CD8-positive, alpha-beta memory T cell (primary cell): Measurements from ENCODE around the gene ERVV-1. TPM values are rescaled to one million over a fixed set of nuclear protein-coding genes. Genes with fewer than 3 reads are reported as not detected.
"Not testable (repeated sequence)": the region's sequence is repeated elsewhere in the genome, so short reads cannot be mapped to it uniquely, and the experiment has no call there.

ENCODE experiments used
- CTCF ChIA-PET: fragments of 350-600 bp; sonication (Branson Sonifier 250); formaldehyde crosslinking; loops from one replicate; lab custom pipeline; 2021; ENCODE audit warnings: antibody characterized with exemption; lab: Charles Lee
- POLR2A ChIA-PET: fragments of 350-600 bp; sonication (Branson Sonifier 250); formaldehyde crosslinking; loops from one replicate; lab custom pipeline; 2021; ENCODE audit warnings: antibody characterized with exemption; lab: Charles Lee
- DNase-seq, 5 donors: peaks; one replicate each; pipeline versions ENCODE4 v3.0.0 to v3.0.0-alpha.2; 2020 to 2022; ENCODE audit warnings: mixed read lengths in 1 of 5
- H3K27ac ChIP-seq: one replicate; pipeline ENCODE4 v1.7.0; 2013; ENCODE audit warnings: low read depth, mild to moderate bottlenecking, low read length, moderate library complexity
- H3K27me3 ChIP-seq: 2 replicates; pipeline ENCODE4 v1.7.0; 2013; ENCODE audit warnings: low read length, mild to moderate bottlenecking; ENCODE audit not compliant: insufficient read depth, poor library complexity, severe bottlenecking
- H3K36me3 ChIP-seq: 2 replicates; pipeline ENCODE4 v1.7.0; 2013; ENCODE audit warnings: mild to moderate bottlenecking, low read length, moderate library complexity; ENCODE audit not compliant: insufficient read depth
- H3K4me1 ChIP-seq: 2 replicates; pipeline ENCODE4 v1.7.0; 2013; ENCODE audit warnings: mild to moderate bottlenecking, low read length, moderate library complexity; ENCODE audit not compliant: insufficient read depth
- H3K4me3 ChIP-seq: 2 replicates; pipeline ENCODE4 v1.7.0; 2013; ENCODE audit warnings: mild to moderate bottlenecking, low read length
- H3K9me3 ChIP-seq: 2 replicates; pipeline ENCODE4 v1.7.0; 2013; ENCODE audit warnings: mild to moderate bottlenecking, low read length
- H3K27ac Mint-ChIP-seq, 8 donors: one replicate each; pipeline ENCODE4 v1.8.0; 2020 to 2021; ENCODE audit warnings: mixed read lengths in 8 of 8, mild to moderate bottlenecking in 6 of 8, inconsistent platforms in 3 of 8, moderate library complexity in 3 of 8
- H3K27me3 Mint-ChIP-seq, 2 donors: one replicate each; pipeline ENCODE4 v1.8.0; 2020 to 2021; ENCODE audit warnings: mixed read lengths in 2 of 2, mild to moderate bottlenecking in 1 of 2, moderate library complexity in 1 of 2
- H3K36me3 Mint-ChIP-seq, 3 donors: one replicate each; pipeline ENCODE4 v1.8.0; 2020 to 2021; ENCODE audit warnings: mixed read lengths in 3 of 3, inconsistent platforms in 1 of 3, mild to moderate bottlenecking in 1 of 3
- H3K4me1 Mint-ChIP-seq, 3 donors: one replicate each; pipeline ENCODE4 v1.8.0; 2020 to 2021; ENCODE audit warnings: mixed read lengths in 3 of 3, inconsistent platforms in 1 of 3, mild to moderate bottlenecking in 1 of 3
- H3K4me3 Mint-ChIP-seq, 7 donors: one replicate each; pipeline ENCODE4 v1.8.0; 2020 to 2021; ENCODE audit warnings: mixed read lengths in 7 of 7, mild to moderate bottlenecking in 6 of 7, moderate library complexity in 4 of 7, inconsistent platforms in 2 of 7
- H3K9me3 Mint-ChIP-seq, 5 donors: one replicate each; pipeline ENCODE4 v1.8.0; 2020 to 2022; ENCODE audit warnings: mixed read lengths in 5 of 5, mild to moderate bottlenecking in 3 of 5, moderate library complexity in 2 of 5, inconsistent platforms in 1 of 5
- polyA plus RNA-seq: library from polyadenylated mRNA; unstranded; fragments of 300-500 nt; fragmentation: Illumina TruSeq; gene quantifications from one replicate; pipeline ENCODE4 v1.2.3, GENCODE V29; 2021
- total RNA-seq, 2 experiments: library from RNA; stranded (reverse); gene quantifications; one replicate each; pipeline ENCODE4 v1.2.3, GENCODE V29; 2021

The ERVV-1 gene
- total and polyA plus RNA-seq, 3 experiments from 2014 or later: not detected

- no peak overlapping the region for H3K4me3 Mint-ChIP-seq
- CTCF ChIA-PET: no interaction called here
- POLR2A ChIA-PET: no interaction called here
These were observed 6.1 kb upstream of the ERVV-1 start for GRCh38 chr19:53007606-53008005.

DNA sequence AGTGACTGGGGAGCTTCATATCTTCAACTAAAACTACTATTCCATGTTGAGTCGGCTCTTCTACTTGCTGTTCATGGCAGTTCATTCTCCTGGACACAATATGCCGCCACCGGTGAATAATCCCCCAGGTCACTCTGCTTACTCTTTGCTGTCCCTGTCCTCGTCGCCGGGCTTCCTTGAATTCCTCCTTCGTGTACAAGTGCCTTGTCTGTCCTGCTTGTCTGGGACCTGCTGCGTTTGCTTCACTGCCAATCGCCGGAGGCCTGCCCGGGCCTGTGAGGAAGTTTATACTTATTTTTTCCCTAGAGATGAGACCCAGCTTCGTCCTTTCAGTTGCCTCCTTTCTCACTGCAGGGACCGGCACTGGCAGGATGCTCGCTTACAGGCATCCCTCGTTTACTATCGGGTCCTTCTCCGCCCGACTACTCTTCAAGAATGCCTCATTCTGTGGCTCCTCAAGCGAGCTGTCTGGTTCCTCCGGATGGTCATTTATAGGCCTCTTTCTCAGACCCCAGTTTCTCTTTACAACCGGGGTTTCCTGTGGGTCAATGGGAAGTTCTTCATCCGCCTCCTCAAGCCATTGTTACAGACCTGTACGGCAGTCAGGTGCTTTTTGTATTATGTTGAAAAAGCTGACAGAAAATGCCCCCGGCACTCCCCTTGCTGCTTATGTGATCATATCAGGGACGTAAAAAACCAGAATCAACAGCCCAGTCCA, 5.5 kb upstream of the ERVV-1 start:
- ChIA-PET POLR2A (no interaction called here), CTCF (no interaction called here)
- Mint-ChIP-seq H3K9me3 (peaks cover 0 to 9% (median 5%) of the 10 kb centered on the region in 5 donors), H3K4me3 (no peak overlapping the region), H3K27me3 (peaks cover 0 to 8% of the 10 kb centered on the region in 2 donors), H3K4me1 (no peaks in the 10 kb centered on the region), H3K27ac (peak overlapping the region in 1 of 8 donors; percentile 58), H3K36me3 (no peaks in the 10 kb centered on the region)
- no peak for DNase-seq
- H3K4me3 ChIP-seq: no peak overlapping the region
- no peaks in the 10 kb centered on the region for H3K4me1 ChIP-seq
- no peak overlapping the region for H3K27ac ChIP-seq
- H3K27me3 ChIP-seq: peaks cover 4% of the 10 kb centered on the region
- H3K36me3 ChIP-seq: no peaks in the 10 kb centered on the region
- H3K9me3 ChIP-seq: no peaks in the 10 kb centered on the region

More at GRCh38 chr19:53007606-53008005, 6.1 kb upstream of the ERVV-1 start:
- peaks cover 0 to 9% (median 5%) of the 10 kb centered on the region in 5 donors for H3K9me3 Mint-ChIP-seq
- no peaks in the 10 kb centered on the region for H3K4me1 Mint-ChIP-seq
- no peaks in the 10 kb centered on the region for H3K36me3 Mint-ChIP-seq
- H3K27ac ChIP-seq: no peak overlapping the region
- DNase-seq: no peak
- H3K27me3 ChIP-seq: peaks cover 4% of the 10 kb centered on the region
- no peaks in the 10 kb centered on the region for H3K4me1 ChIP-seq
- no peaks in the 10 kb centered on the region for H3K9me3 ChIP-seq
- no peaks in the 10 kb centered on the region for H3K36me3 ChIP-seq
- peaks cover 0 to 8% of the 10 kb centered on the region in 2 donors for H3K27me3 Mint-ChIP-seq
- H3K27ac Mint-ChIP-seq: peak overlapping the region in 1 of 8 donors; percentile 43
- H3K4me3 ChIP-seq: no peak overlapping the region

GRCh38 chr19:53010494-53010893, 3.2 kb upstream of the ERVV-1 start:
- Mint-ChIP-seq H3K4me3 (no peak overlapping the region), H3K36me3 (no peaks in the 10 kb centered on the region), H3K9me3 (peaks cover 0 to 11% (median 2%) of the 10 kb centered on the region in 5 donors), H3K4me1 (no peaks in the 10 kb centered on the region), H3K27me3 (peaks cover 0 to 8% of the 10 kb centered on the region in 2 donors), H3K27ac (no peak overlapping the region)
- no peaks in the 10 kb centered on the region for H3K4me1 ChIP-seq
- H3K36me3 ChIP-seq: no peaks in the 10 kb centered on the region
- POLR2A ChIA-PET: no interaction called here
- H3K27me3 ChIP-seq: peaks cover 4% of the 10 kb centered on the region
- H3K9me3 ChIP-seq: no peaks in the 10 kb centered on the region
- no peak for DNase-seq
- CTCF ChIA-PET: no interaction called here
- H3K27ac ChIP-seq: no peak overlapping the region
- H3K4me3 ChIP-seq: no peak overlapping the region

DNA sequence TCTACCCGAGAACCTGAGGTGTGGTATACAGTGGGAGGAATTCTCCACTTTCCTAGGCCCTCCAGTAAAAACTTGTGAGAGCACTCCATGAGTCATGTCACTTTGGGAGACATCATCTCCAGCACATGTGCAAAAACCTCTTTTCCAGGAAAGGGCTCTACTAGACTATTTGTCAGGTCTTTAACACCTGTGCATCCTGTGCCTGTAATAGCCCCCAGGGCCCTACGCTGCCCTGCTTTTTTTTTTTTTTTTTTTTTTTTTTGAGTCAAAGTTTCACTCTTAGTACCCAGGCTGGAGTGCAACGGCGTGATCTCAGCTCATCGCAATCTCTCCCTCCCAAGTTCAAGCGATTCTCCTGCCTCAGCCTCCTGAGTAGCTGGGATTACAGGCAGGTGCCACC, 1.7 kb upstream of the ERVV-1 start:
- no peaks in the 10 kb centered on the region for H3K36me3 Mint-ChIP-seq
- no peak for DNase-seq
- no peaks in the 10 kb centered on the region for H3K4me1 Mint-ChIP-seq
- no peak overlapping the region for H3K27ac Mint-ChIP-seq
- POLR2A ChIA-PET: no interaction called here
- no peak overlapping the region for H3K27ac ChIP-seq
- H3K27me3 ChIP-seq: peaks cover 4% of the 10 kb centered on the region
- H3K36me3 ChIP-seq: no peaks in the 10 kb centered on the region
- CTCF ChIA-PET: interaction anchor here (1.1 kb wide), 1 partner anchor 8 kb away, joined by 5 read pairs; no protein-coding TSS in a partner anchor
- H3K4me1 ChIP-seq: no peaks in the 10 kb centered on the region
- peaks cover 0 to 15% (median 3%) of the 10 kb centered on the region in 5 donors for H3K9me3 Mint-ChIP-seq
- H3K4me3 Mint-ChIP-seq: no peak overlapping the region
- H3K27me3 Mint-ChIP-seq: peaks cover 0 to 8% of the 10 kb centered on the region in 2 donors
- no peak overlapping the region for H3K4me3 ChIP-seq
- no peaks in the 10 kb centered on the region for H3K9me3 ChIP-seq

DNA sequence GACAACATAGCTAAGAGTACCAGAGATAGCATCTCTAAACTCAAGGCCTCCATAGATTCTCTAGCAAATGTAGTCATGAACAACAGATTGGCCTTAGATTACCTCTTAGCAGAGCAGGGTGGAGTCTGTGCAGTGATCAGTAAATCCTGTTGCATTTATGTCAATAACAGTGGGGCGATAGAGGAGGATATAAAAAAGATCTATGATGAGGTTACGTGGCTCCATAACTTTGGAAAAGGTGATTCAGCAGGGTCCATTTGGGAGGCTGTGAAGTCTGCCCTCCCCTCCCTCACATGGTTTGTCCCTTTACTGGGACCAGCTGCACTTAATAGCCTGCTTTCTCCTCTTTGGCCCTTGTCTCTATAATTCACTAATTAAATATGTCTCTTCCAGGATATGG, 1.4 kb downstream of the ERVV-1 start:
- no peaks in the 10 kb centered on the region for H3K4me1 ChIP-seq
- H3K4me3 ChIP-seq: no peak overlapping the region
- no peaks in the 10 kb centered on the region for H3K27me3 ChIP-seq
- H3K27ac ChIP-seq: no peak overlapping the region
- peaks cover 6 to 28% (median 12%) of the 10 kb centered on the region in 5 donors for H3K9me3 Mint-ChIP-seq
- no peaks in the 10 kb centered on the region for H3K4me1 Mint-ChIP-seq
- no peak overlapping the region for H3K4me3 Mint-ChIP-seq
- H3K27me3 Mint-ChIP-seq: peaks cover 0 to 2% of the 10 kb centered on the region in 2 donors
- ChIA-PET POLR2A (no interaction called here), CTCF (no interaction called here)
- no peak overlapping the region for H3K27ac Mint-ChIP-seq
- peaks cover 0 to 5% (median 0%) of the 10 kb centered on the region in 3 donors for H3K36me3 Mint-ChIP-seq
- no peaks in the 10 kb centered on the region for H3K36me3 ChIP-seq
- no peaks in the 10 kb centered on the region for H3K9me3 ChIP-seq
- no peak for DNase-seq

GRCh38 chr19:53015730-53016129, 2.0 kb downstream of the ERVV-1 start:
- H3K27me3 ChIP-seq: no peaks in the 10 kb centered on the region
- no peak overlapping the region for H3K4me3 Mint-ChIP-seq
- H3K36me3 ChIP-seq: no peaks in the 10 kb centered on the region
- peaks cover 12 to 32% (median 18%) of the 10 kb centered on the region in 5 donors for H3K9me3 Mint-ChIP-seq
- no peak overlapping the region for H3K4me3 ChIP-seq
- no peaks in the 10 kb centered on the region for H3K27me3 Mint-ChIP-seq
- H3K9me3 ChIP-seq: no peaks in the 10 kb centered on the region
- ChIA-PET POLR2A (no interaction called here), CTCF (no interaction called here)
- peaks cover 0 to 9% (median 2%) of the 10 kb centered on the region in 3 donors for H3K36me3 Mint-ChIP-seq
- no peak for DNase-seq
- no peaks in the 10 kb centered on the region for H3K4me1 Mint-ChIP-seq
- H3K4me1 ChIP-seq: no peaks in the 10 kb centered on the region
- H3K27ac Mint-ChIP-seq: no peak overlapping the region
- no peak overlapping the region for H3K27ac ChIP-seq

DNA sequence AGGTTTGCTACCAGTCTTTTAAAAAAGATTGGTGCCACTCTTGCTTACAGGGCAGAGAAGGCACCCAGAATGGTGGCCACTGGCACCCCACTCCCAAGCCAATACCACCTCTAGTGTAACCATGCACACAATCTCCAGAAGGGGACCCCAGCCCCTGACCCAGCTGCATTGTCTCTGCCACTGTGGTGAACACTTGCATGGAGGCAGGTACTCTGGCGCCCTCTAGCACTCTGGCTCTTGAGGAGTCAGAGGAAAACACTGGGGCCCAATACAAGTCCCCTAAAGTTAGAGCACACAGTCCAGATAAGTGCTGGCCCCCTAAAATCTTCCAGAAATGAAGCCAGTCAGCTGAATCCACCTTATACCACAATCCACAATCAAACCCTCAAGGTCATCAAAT, 6.0 kb downstream of the ERVV-1 start:
- H3K9me3 ChIP-seq: no peaks in the 10 kb centered on the region
- no peak overlapping the region for H3K27ac ChIP-seq
- H3K27me3 ChIP-seq: no peaks in the 10 kb centered on the region
- H3K36me3 ChIP-seq: no peaks in the 10 kb centered on the region
- H3K27me3 Mint-ChIP-seq: no peaks in the 10 kb centered on the region
- H3K9me3 Mint-ChIP-seq: peaks cover 18 to 53% (median 28%) of the 10 kb centered on the region in 5 donors
- H3K4me3 Mint-ChIP-seq: no peak overlapping the region
- no peaks in the 10 kb centered on the region for H3K4me1 ChIP-seq
- peaks cover 0 to 21% (median 2%) of the 10 kb centered on the region in 3 donors for H3K36me3 Mint-ChIP-seq
- no peaks in the 10 kb centered on the region for H3K4me1 Mint-ChIP-seq
- CTCF ChIA-PET: interaction anchor here (0.6 to 1.6 kb wide), 3 partner anchors 8 to 24 kb away, joined by 3 to 5 read pairs (median 3); no protein-coding TSS in a partner anchor
- H3K4me3 ChIP-seq: no peak overlapping the region
- no peak overlapping the region for H3K27ac Mint-ChIP-seq
- DNase-seq: peak in 1 of 5 donors; percentile 60
- POLR2A ChIA-PET: no interaction called here

DNA sequence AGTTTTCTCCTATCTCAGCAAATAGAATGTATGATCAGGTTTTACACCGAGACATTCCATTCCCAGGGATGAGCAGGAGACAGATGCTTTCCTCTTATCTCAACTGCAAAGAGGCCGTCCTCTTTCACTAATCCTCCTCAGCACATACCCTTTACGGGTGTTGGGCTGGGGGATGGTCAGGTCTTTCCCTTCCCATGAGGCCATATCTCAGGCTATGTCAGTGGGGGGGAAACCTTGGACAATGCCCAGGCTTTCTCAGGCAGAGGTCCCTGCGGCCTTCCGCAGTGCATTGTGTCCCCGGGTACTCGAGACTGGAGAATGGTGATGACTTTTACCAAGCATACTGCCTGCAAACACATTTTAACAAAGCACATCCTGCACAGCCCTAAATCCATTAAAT, 14.6 kb downstream of the ERVV-1 start:
- POLR2A ChIA-PET, H3K4me1 Mint-ChIP-seq, H3K36me3 ChIP-seq, H3K27me3 ChIP-seq, H3K4me3 ChIP-seq, H3K27me3 Mint-ChIP-seq, H3K27ac Mint-ChIP-seq, DNase-seq, H3K27ac ChIP-seq, H3K4me1 ChIP-seq, H3K4me3 Mint-ChIP-seq, H3K9me3 ChIP-seq, CTCF ChIA-PET: not testable (repeated sequence)
- Mint-ChIP-seq H3K9me3 (peaks cover 0 to 54% (median 26%) of the 10 kb centered on the region in 5 donors), H3K36me3 (peaks cover 0 to 28% (median 0%) of the 10 kb centered on the region in 3 donors)
